Muscle layer of colon (tissue), 2 donors: ENCODE measurements around the gene ASXL3.

Source experiments
- H3K27ac ChIP-seq: one replicate; pipeline ENCODE4 v1.7.0; 2013; ENCODE audit warnings: low read depth, mild to moderate bottlenecking, low read length, moderate library complexity
- H3K27me3 ChIP-seq, 2 donors: one replicate each; pipeline ENCODE4 v1.7.0; 2013; ENCODE audit warnings: low read length in 2 of 2, mild to moderate bottlenecking in 2 of 2; ENCODE audit not compliant: insufficient read depth in 2 of 2, control insufficient read depth in 1 of 2
- H3K36me3 ChIP-seq: one replicate; pipeline ENCODE4 v1.7.0; 2013; ENCODE audit warnings: mild to moderate bottlenecking, low read length; ENCODE audit not compliant: insufficient read depth
- H3K4me1 ChIP-seq: one replicate; pipeline ENCODE4 v1.7.0; 2013; ENCODE audit warnings: mild to moderate bottlenecking, low read length; ENCODE audit not compliant: insufficient read depth
- H3K4me3 ChIP-seq, 2 donors: one replicate each; pipeline ENCODE4 v1.7.0; 2013; ENCODE audit warnings: low read length in 2 of 2, low read depth in 1 of 2, mild to moderate bottlenecking in 1 of 2, moderate library complexity in 1 of 2
- H3K9ac ChIP-seq: one replicate; pipeline ENCODE4 v1.7.0; 2013; ENCODE audit warnings: low read length
- H3K9me3 ChIP-seq: one replicate; pipeline ENCODE4 v1.7.0; 2013; ENCODE audit warnings: mild to moderate bottlenecking, low read length
- donor health status: abdominal sarcoma.
- donor health status: Adenocarcinoma of cecum.

Gene ASXL3

DNA sequence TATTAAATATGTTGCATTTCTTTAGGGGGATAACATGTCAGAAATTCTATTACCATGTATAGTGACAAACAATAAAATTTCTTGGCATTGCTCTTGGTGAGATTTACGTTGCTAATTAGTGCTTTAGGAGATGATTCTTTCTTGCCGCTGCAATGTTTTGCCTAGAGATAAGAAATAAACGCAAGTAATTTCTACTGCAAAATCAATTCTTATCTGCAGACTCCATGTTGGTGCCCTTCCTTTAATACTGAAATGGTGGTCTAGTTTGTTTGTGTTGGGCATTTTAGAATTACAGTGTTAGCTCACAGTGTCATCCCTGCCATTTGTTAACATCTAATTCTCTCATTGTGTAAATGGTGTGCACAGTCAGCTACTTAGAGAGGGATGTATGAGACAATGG, 34.6 kb downstream of the ASXL3 start:
- no peaks in the 10 kb centered on the region for H3K9me3 ChIP-seq
- no peaks in the 10 kb centered on the region for H3K27me3 ChIP-seq
- no peak overlapping the region for H3K27ac ChIP-seq
- H3K4me3 ChIP-seq = no peak overlapping the region
- no peaks in the 10 kb centered on the region for H3K36me3 ChIP-seq
- H3K4me1 ChIP-seq = no peaks in the 10 kb centered on the region
- H3K9ac ChIP-seq = no peak overlapping the region

GRCh38 chr18:33616556-33616955, 38.5 kb downstream of the ASXL3 start:
- Histone ChIP-seq H3K27ac (no peak overlapping the region), H3K4me1 (no peaks in the 10 kb centered on the region), H3K9ac (no peak overlapping the region), H3K27me3 (no peaks in the 10 kb centered on the region), H3K4me3 (no peak overlapping the region), H3K9me3 (no peaks in the 10 kb centered on the region), H3K36me3 (no peaks in the 10 kb centered on the region)

GRCh38 chr18:33627114-33627513, 49.1 kb downstream of the ASXL3 start:
- H3K4me3 ChIP-seq = no peak overlapping the region
- H3K9me3 ChIP-seq = no peaks in the 10 kb centered on the region
- no peaks in the 10 kb centered on the region for H3K36me3 ChIP-seq
- no peaks in the 10 kb centered on the region for H3K4me1 ChIP-seq
- H3K9ac ChIP-seq = no peak overlapping the region
- H3K27ac ChIP-seq = no peak overlapping the region
- H3K27me3 ChIP-seq = no peaks in the 10 kb centered on the region

- no peak overlapping the region for H3K9ac ChIP-seq
- H3K9me3 ChIP-seq = no peaks in the 10 kb centered on the region
- no peak overlapping the region for H3K27ac ChIP-seq
- no peaks in the 10 kb centered on the region for H3K36me3 ChIP-seq
- no peak overlapping the region for H3K4me3 ChIP-seq
- no peaks in the 10 kb centered on the region for H3K4me1 ChIP-seq
- H3K27me3 ChIP-seq = no peaks in the 10 kb centered on the region
Observed at GRCh38 chr18:33630476-33630875, 52.5 kb downstream of the ASXL3 start.

GRCh38 chr18:33641141-33641540, 63.1 kb downstream of the ASXL3 start:
- no peaks in the 10 kb centered on the region for H3K4me1 ChIP-seq
- H3K4me3 ChIP-seq = no peak overlapping the region
- no peaks in the 10 kb centered on the region for H3K27me3 ChIP-seq
- no peaks in the 10 kb centered on the region for H3K36me3 ChIP-seq
- H3K9me3 ChIP-seq = no peaks in the 10 kb centered on the region
- no peak overlapping the region for H3K9ac ChIP-seq
- H3K27ac ChIP-seq = no peak overlapping the region

GRCh38 chr18:33644494-33644893, 66.5 kb downstream of the ASXL3 start:
- Histone ChIP-seq H3K4me3 (no peak overlapping the region), H3K9me3 (no peaks in the 10 kb centered on the region), H3K9ac (no peak overlapping the region), H3K27me3 (no peaks in the 10 kb centered on the region), H3K27ac (no peak overlapping the region), H3K4me1 (no peaks in the 10 kb centered on the region), H3K36me3 (no peaks in the 10 kb centered on the region)

GRCh38 chr18:33647365-33647764, 69.3 kb downstream of the ASXL3 start:
- no peaks in the 10 kb centered on the region for H3K9me3 ChIP-seq
- no peaks in the 10 kb centered on the region for H3K27me3 ChIP-seq
- no peak overlapping the region for H3K4me3 ChIP-seq
- H3K36me3 ChIP-seq = no peaks in the 10 kb centered on the region
- no peak overlapping the region for H3K27ac ChIP-seq
- H3K9ac ChIP-seq = no peak overlapping the region
- no peaks in the 10 kb centered on the region for H3K4me1 ChIP-seq

- H3K4me1 ChIP-seq = no peaks in the 10 kb centered on the region
- no peaks in the 10 kb centered on the region for H3K36me3 ChIP-seq
- no peaks in the 10 kb centered on the region for H3K9me3 ChIP-seq
- no peak overlapping the region for H3K27ac ChIP-seq
- H3K4me3 ChIP-seq = no peak overlapping the region
- no peak overlapping the region for H3K9ac ChIP-seq
- no peaks in the 10 kb centered on the region for H3K27me3 ChIP-seq
Observed at GRCh38 chr18:33652635-33653034, 74.6 kb downstream of the ASXL3 start.

- Histone ChIP-seq H3K9me3 (no peaks in the 10 kb centered on the region), H3K27ac (no peak overlapping the region), H3K27me3 (no peaks in the 10 kb centered on the region), H3K4me1 (no peaks in the 10 kb centered on the region), H3K9ac (no peak overlapping the region), H3K36me3 (no peaks in the 10 kb centered on the region), H3K4me3 (no peak overlapping the region)
Observed at GRCh38 chr18:33653231-33653630, 75.2 kb downstream of the ASXL3 start.

- H3K27ac ChIP-seq = no peak overlapping the region
- H3K9ac ChIP-seq = no peak overlapping the region
- no peaks in the 10 kb centered on the region for H3K36me3 ChIP-seq
- no peaks in the 10 kb centered on the region for H3K9me3 ChIP-seq
- no peaks in the 10 kb centered on the region for H3K4me1 ChIP-seq
- no peak overlapping the region for H3K4me3 ChIP-seq
- no peaks in the 10 kb centered on the region for H3K27me3 ChIP-seq
Observed at GRCh38 chr18:33656889-33657448, 79.0 kb downstream of the ASXL3 start.

DNA sequence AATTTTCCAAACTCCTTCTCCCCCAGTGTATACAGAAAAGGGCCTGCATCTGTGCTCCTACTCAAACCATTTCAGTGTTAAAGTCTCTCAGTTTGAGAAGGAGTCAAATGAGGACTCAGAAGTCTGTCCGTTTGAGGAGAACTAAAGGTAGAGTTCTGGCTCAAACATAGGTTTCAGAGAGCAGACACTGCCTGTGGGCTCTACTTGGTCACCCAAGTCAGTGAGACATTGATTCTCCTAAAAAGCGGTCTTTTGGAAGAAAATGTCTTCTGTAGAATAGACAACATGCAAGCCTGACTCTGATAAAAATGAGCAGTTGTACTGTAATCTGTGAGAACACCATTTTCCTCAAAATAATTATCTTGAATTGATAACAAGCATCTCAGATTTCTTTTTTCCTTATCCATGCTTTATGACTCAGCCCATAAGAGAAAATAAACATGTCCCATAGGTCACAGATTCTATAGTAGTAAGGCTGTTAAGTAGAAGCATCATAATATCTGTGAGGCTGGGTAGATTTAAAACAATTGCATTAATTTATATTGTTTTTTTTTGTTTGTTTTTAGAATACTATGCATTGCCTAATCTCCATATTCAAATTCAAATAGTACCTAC, 82.8 kb downstream of the ASXL3 start:
- Histone ChIP-seq H3K36me3 (no peaks in the 10 kb centered on the region), H3K9ac (no peak overlapping the region), H3K9me3 (no peaks in the 10 kb centered on the region), H3K4me3 (no peak overlapping the region), H3K27me3 (no peaks in the 10 kb centered on the region), H3K4me1 (no peaks in the 10 kb centered on the region), H3K27ac (no peak overlapping the region)

- H3K9me3 ChIP-seq = no peaks in the 10 kb centered on the region
- no peaks in the 10 kb centered on the region for H3K4me1 ChIP-seq
- H3K4me3 ChIP-seq = no peak overlapping the region
- no peaks in the 10 kb centered on the region for H3K27me3 ChIP-seq
- H3K36me3 ChIP-seq = no peaks in the 10 kb centered on the region
- H3K9ac ChIP-seq = no peak overlapping the region
- no peak overlapping the region for H3K27ac ChIP-seq
Observed at GRCh38 chr18:33664241-33664874, 86.3 kb downstream of the ASXL3 start.
